ENCODE data around the gene NVL.

Gene NVL

GRCh38 chr1:224189561-224189960 lies 140.4 kb downstream of the NVL start:
- DNase-seq: no peak

DNA sequence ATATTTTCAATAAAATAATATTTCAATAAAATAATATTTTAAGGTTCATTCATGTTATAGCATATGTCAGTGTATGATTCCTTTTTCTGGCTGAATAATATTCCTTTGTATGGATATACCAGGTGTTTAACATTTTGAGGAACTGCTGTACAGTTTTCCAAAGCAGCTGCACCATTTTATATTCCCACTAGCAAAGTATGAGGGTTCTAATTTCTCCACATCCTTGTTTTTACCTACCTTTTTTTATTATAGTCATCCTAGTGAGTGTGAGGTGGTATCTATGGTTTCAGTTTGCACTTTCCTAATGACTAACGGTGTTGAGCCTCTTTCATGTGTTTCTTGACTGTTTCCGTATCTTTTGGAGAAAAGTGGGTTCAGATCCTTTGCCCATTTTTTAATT lies 141.7 kb downstream of the NVL start:
- no peak for DNase-seq

DNA sequence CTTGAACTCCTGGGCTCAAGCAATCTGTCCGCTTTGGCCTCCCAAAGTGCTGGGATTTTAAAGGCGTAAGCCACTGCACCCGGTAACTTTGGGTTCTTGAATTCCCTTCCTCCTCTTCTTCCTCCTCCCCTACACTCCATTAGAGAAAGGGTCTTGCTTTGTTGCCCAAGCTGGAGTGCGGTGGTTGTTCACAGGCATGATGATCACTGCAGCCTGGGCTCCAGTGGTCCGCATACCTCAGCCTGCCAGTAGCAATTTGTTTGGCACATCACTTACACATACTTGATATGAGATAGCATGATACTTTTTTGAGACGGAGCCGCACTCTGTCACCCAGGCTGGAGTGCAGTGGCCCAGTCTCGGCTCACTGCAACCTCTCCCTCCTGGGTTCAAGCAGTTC lies 144.8 kb downstream of the NVL start:
- no peak for DNase-seq

- peak; percentile 74 for DNase-seq
These were observed 146.2 kb downstream of the NVL start for GRCh38 chr1:224183591-224184312.

- peak; percentile 94 for DNase-seq
These were observed 146.9 kb downstream of the NVL start, which contains the start of gene DEGS1 for GRCh38 chr1:224182866-224183590. Gene DEGS1, plus strand, starts transcription at chr1:224183240. Its CDS starts 97 bp downstream, at chr1:224183337.

GRCh38 chr1:224182057-224182865 lies 147.7 kb downstream of the NVL start:
- peak; percentile 69 for DNase-seq

DNA sequence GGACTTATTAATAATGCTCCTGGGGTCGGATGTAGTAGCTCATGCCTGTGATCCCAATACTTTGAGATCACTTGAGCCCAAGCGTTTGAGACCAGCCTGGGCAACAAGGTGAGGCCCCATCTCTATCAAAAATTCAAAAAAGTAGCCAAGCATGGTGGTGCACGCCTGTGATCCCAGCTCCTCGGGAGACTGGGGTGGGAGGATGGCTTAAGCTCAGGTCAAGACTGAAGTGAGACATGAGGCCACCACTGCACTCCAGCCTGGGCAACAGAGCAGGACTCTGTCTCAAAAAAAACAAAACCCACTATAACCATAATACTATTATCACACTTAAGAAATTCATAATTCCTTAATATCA lies 148.5 kb downstream of the NVL start:
- DNase-seq: no peak

DNA sequence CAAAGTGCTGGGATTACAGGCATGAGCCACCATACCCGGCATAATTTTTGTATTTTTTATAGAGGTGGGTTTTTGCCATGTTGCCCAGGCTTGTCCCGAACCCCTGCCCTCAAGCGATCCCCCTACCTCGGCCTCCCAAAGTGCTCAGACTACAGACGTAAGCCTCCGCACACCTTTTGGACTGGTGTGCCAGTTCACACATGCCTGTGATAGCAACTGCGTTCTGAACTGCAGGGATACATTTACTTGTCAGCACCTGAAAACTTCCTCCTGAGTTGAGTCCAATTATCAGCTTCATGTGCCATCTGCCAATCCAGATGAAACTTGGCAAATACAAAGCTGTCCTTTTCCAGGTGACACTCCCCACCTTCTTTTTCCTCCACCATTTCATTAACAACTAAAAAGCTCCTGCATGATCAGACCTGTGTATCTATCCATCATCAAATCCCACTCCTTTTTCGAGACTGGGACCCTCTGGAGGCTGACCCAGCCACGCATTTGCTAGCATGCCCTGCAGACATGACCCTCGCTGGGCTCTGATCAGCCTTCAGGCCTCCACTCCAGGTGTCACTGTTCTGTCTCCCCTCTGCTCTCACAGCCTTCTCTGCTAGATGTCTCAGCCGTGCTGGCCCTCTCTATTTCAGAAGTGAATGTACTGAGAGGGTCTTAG lies 149.1 kb downstream of the NVL start:
- no peak for DNase-seq

- DNase-seq: no peak
These were observed 151.1 kb downstream of the NVL start for GRCh38 chr1:224178894-224179293.

- no peak for DNase-seq
These were observed 152.5 kb downstream of the NVL start for GRCh38 chr1:224177356-224177999.
